GM12801 (cell line): ENCODE results near the gene UBE2QL1.

ENCODE experiments used
- CTCF ChIP-seq: IDR thresholded peaks from one replicate; pipeline ENCODE4 v1.5.1; 2011; ENCODE audit warnings: control low read depth; ENCODE audit not compliant: insufficient read length; ENCODE audit errors: extremely low read depth

UBE2QL1 gene

GRCh38 chr5:6407558-6408259, 41.0 kb upstream of the UBE2QL1 start:
- no peak for TF ChIP-seq CTCF

- TF ChIP-seq CTCF, result no peak
These were observed 40.4 kb upstream of the UBE2QL1 start for GRCh38 chr5:6408260-6408596.

- TF ChIP-seq CTCF, result no peak
These were observed 39.8 kb upstream of the UBE2QL1 start for GRCh38 chr5:6408627-6409446.

GRCh38 chr5:6410421-6410820, 38.2 kb upstream of the UBE2QL1 start:
- no peak for TF ChIP-seq CTCF

- no peak for TF ChIP-seq CTCF
These were observed 37.5 kb upstream of the UBE2QL1 start for GRCh38 chr5:6411141-6411540.

GRCh38 chr5:6412811-6413210, 35.8 kb upstream of the UBE2QL1 start:
- TF ChIP-seq CTCF, result no peak

- TF ChIP-seq CTCF, result no peak
These were observed 31.0 kb upstream of the UBE2QL1 start for GRCh38 chr5:6417657-6418056.
